ENCODE data around the gene GARNL3. TPM values are rescaled to one million over a fixed set of nuclear protein-coding genes. Genes with fewer than 3 reads are reported as not detected.

GARNL3 gene
- total RNA-seq, 4 donors from 2014 or later, result 12.3 to 78.4 (median 23.7) TPM

- H3K36me3 ChIP-seq, result no peaks in the 10 kb centered on the region
- H3K27ac ChIP-seq, result no peak overlapping the region
- H3K9me3 ChIP-seq, result no peaks in the 10 kb centered on the region
- no peak for DNase-seq
- TF ChIP-seq CTCF (IDR thresholded peaks at IDR 0.05), result no peak
- TF ChIP-seq POLR2A (IDR thresholded peaks at IDR 0.05), result no peak
- H3K4me3 ChIP-seq, result no peak overlapping the region
- H3K4me1 ChIP-seq, result no peaks in the 10 kb centered on the region
- no peaks in the 10 kb centered on the region for H3K27me3 ChIP-seq
These were observed 21.4 kb downstream of the GARNL3 start for GRCh38 chr9:127285965-127286364.

DNA sequence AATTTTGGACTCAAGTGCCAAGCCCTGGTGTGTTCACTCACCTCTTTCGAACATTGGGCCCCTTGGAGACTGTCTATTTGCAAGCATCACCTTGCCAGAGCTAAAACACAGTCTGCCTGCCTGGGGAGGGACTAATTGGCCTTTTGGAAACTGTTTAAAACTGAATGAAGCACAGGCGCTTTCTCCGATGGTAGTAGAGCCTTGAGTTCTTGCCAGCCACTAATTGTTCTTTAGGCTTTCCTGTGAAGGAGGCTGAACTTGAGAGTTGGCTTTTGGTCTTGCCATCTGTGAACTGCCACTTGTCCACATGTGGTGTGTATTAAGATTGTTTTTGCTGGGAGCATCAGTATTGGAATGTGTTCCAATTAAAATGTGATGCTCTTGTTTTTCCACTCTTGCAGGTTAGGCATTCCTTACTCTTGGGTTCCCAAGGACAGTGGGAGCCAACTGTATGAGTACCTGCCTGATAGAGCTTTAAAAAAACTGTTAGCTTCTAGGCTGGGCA, 26.0 kb downstream of the GARNL3 start:
- no peak for DNase-seq
- no peaks in the 10 kb centered on the region for H3K4me1 ChIP-seq
- H3K27ac ChIP-seq, result no peak overlapping the region
- no peaks in the 10 kb centered on the region for H3K27me3 ChIP-seq
- no peaks in the 10 kb centered on the region for H3K36me3 ChIP-seq
- H3K9me3 ChIP-seq, result no peaks in the 10 kb centered on the region
- TF ChIP-seq CTCF (IDR thresholded peaks at IDR 0.05) (no peak), POLR2A (IDR thresholded peaks at IDR 0.05) (no peak)
- H3K4me3 ChIP-seq, result no peak overlapping the region

- H3K9me3 ChIP-seq, result no peaks in the 10 kb centered on the region
- no peak overlapping the region for H3K4me3 ChIP-seq
- H3K36me3 ChIP-seq, result no peaks in the 10 kb centered on the region
- no peaks in the 10 kb centered on the region for H3K27me3 ChIP-seq
- no peak overlapping the region for H3K27ac ChIP-seq
- no peak for DNase-seq
- TF ChIP-seq POLR2A (IDR thresholded peaks at IDR 0.05), result no peak
- TF ChIP-seq CTCF (IDR thresholded peaks at IDR 0.05), result no peak
- H3K4me1 ChIP-seq, result no peaks in the 10 kb centered on the region
These were observed 26.7 kb downstream of the GARNL3 start for GRCh38 chr9:127291246-127291778.

GRCh38 chr9:127292415-127292814, 27.8 kb downstream of the GARNL3 start:
- Histone ChIP-seq H3K4me1 (no peaks in the 10 kb centered on the region), H3K36me3 (no peaks in the 10 kb centered on the region), H3K9me3 (no peaks in the 10 kb centered on the region), H3K4me3 (no peak overlapping the region), H3K27me3 (no peaks in the 10 kb centered on the region), H3K27ac (no peak overlapping the region)
- no peak for TF ChIP-seq POLR2A (IDR thresholded peaks at IDR 0.05)
- TF ChIP-seq CTCF (IDR thresholded peaks at IDR 0.05), result no peak
- DNase-seq, result no peak

GRCh38 chr9:127293328-127293727, 28.8 kb downstream of the GARNL3 start:
- no peak for TF ChIP-seq POLR2A (IDR thresholded peaks at IDR 0.05)
- TF ChIP-seq CTCF (IDR thresholded peaks at IDR 0.05), result no peak
- no peaks in the 10 kb centered on the region for H3K4me1 ChIP-seq
- no peak overlapping the region for H3K27ac ChIP-seq
- DNase-seq, result no peak
- no peaks in the 10 kb centered on the region for H3K36me3 ChIP-seq
- H3K27me3 ChIP-seq, result no peaks in the 10 kb centered on the region
- no peaks in the 10 kb centered on the region for H3K9me3 ChIP-seq
- H3K4me3 ChIP-seq, result no peak overlapping the region

GRCh38 chr9:127293767-127294166, 29.2 kb downstream of the GARNL3 start:
- Histone ChIP-seq H3K9me3 (no peaks in the 10 kb centered on the region), H3K4me3 (no peak overlapping the region), H3K27ac (no peak overlapping the region), H3K27me3 (no peaks in the 10 kb centered on the region), H3K36me3 (no peaks in the 10 kb centered on the region), H3K4me1 (no peaks in the 10 kb centered on the region)
- TF ChIP-seq CTCF (IDR thresholded peaks at IDR 0.05) (no peak), POLR2A (IDR thresholded peaks at IDR 0.05) (no peak)
- no peak for DNase-seq
